ENCODE data around the gene ARHGAP40.
"Not testable (repeated sequence)": the region's sequence is repeated elsewhere in the genome, so short reads cannot be mapped to it uniquely, and the experiment has no call there.

Gene ARHGAP40

GRCh38 chr20:38588303-38588702, 13.3 kb upstream of the ARHGAP40 start:
- DNase-seq (ENCODE audit: low read depth): no peak

GRCh38 chr20:38589351-38589750, 12.3 kb upstream of the ARHGAP40 start:
- DNase-seq (ENCODE audit: low read depth): no peak

GRCh38 chr20:38589967-38590675, 11.5 kb upstream of the ARHGAP40 start:
- no peak for DNase-seq (ENCODE audit: low read depth)

- no peak for DNase-seq (ENCODE audit: low read depth)
Observed at GRCh38 chr20:38590676-38591473, 10.7 kb upstream of the ARHGAP40 start.

GRCh38 chr20:38591474-38592410, 9.9 kb upstream of the ARHGAP40 start:
- no peak for DNase-seq (ENCODE audit: low read depth)

GRCh38 chr20:38592411-38592790, 9.2 kb upstream of the ARHGAP40 start:
- not testable (repeated sequence) for DNase-seq (ENCODE audit: low read depth)

GRCh38 chr20:38594281-38594680, 7.3 kb upstream of the ARHGAP40 start:
- DNase-seq (ENCODE audit: low read depth): not testable (repeated sequence)

- not testable (repeated sequence) for DNase-seq (ENCODE audit: low read depth)
Observed at GRCh38 chr20:38595886-38596285, 5.7 kb upstream of the ARHGAP40 start.

- no peak for DNase-seq (ENCODE audit: low read depth)
Observed at GRCh38 chr20:38599410-38599882, 2.2 kb upstream of the ARHGAP40 start.

- no peak for DNase-seq (ENCODE audit: low read depth)
Observed at GRCh38 chr20:38600057-38600456, 1.6 kb upstream of the ARHGAP40 start.

- no peak for DNase-seq (ENCODE audit: low read depth)
Observed at GRCh38 chr20:38602185-38602581, 574 bp downstream of the ARHGAP40 start.

GRCh38 chr20:38603286-38603685, 1.7 kb downstream of the ARHGAP40 start:
- no peak for DNase-seq (ENCODE audit: low read depth)

- DNase-seq (ENCODE audit: low read depth): no peak
Observed at GRCh38 chr20:38604873-38605303, 3.3 kb downstream of the ARHGAP40 start.

- no peak for DNase-seq (ENCODE audit: low read depth)
Observed at GRCh38 chr20:38607351-38607750, 5.7 kb downstream of the ARHGAP40 start.

- DNase-seq (ENCODE audit: low read depth): no peak
Observed at GRCh38 chr20:38608188-38608587, 6.6 kb downstream of the ARHGAP40 start.

GRCh38 chr20:38609815-38610214, 8.2 kb downstream of the ARHGAP40 start:
- DNase-seq (ENCODE audit: low read depth): no peak

- DNase-seq (ENCODE audit: low read depth): no peak
Observed at GRCh38 chr20:38610521-38610920, 8.9 kb downstream of the ARHGAP40 start.

- no peak for DNase-seq (ENCODE audit: low read depth)
Observed at GRCh38 chr20:38612751-38613515, 11.3 kb downstream of the ARHGAP40 start.

GRCh38 chr20:38615283-38615682, 13.7 kb downstream of the ARHGAP40 start:
- no peak for DNase-seq (ENCODE audit: low read depth)

GRCh38 chr20:38616457-38616856, 14.8 kb downstream of the ARHGAP40 start:
- DNase-seq (ENCODE audit: low read depth): no peak
